Keratinocyte (primary cell): ENCODE measurements around the gene MED12L. TPM values are rescaled to one million over a fixed set of nuclear protein-coding genes. Genes with fewer than 3 reads are reported as not detected.

Experiments
- DNase-seq: peaks from one replicate; pipeline ENCODE4 v3.0.0-alpha.2; 2011; ENCODE audit warnings: low read depth, missing footprints, low spot score
- FAIRE-seq: peaks from 2 replicates; lab custom pipeline; 2011; peaks lifted over from hg19 to GRCh38; lab: Jason Lieb, UNC
- H2AFZ ChIP-seq: 2 replicates; pipeline ENCODE4 v1.6.0; 2012; ENCODE audit warnings: low read length, control low read depth, inconsistent platforms; ENCODE audit not compliant: control insufficient read depth
- H3K27ac ChIP-seq: 2 replicates; pipeline ENCODE4 v1.5.1; 2011; ENCODE audit warnings: low read length; ENCODE audit not compliant: control insufficient read depth, insufficient read depth
- H3K27me3 ChIP-seq: 3 replicates; pipeline ENCODE4 v1.6.0; 2011; ENCODE audit warnings: low read length; ENCODE audit not compliant: control insufficient read depth, insufficient read depth; ENCODE audit errors: extremely low read depth
- H3K36me3 ChIP-seq, 2 experiments: 2 replicates in 1 of 2; 3 replicates in 1 of 2; pipeline ENCODE4 v1.5.1; 2011; ENCODE audit warnings: low read length in 2 of 2, mild to moderate bottlenecking in 1 of 2; ENCODE audit not compliant: control insufficient read depth in 2 of 2, insufficient read depth in 2 of 2; ENCODE audit errors: extremely low read depth in 1 of 2
- H3K4me1 ChIP-seq: 3 replicates; pipeline ENCODE4 v1.5.1; 2011; ENCODE audit warnings: low read length; ENCODE audit not compliant: control insufficient read depth, insufficient read depth; ENCODE audit errors: extremely low read depth
- H3K4me2 ChIP-seq: 3 replicates; pipeline ENCODE4 v1.6.0; 2011; ENCODE audit warnings: low read depth, low read length; ENCODE audit not compliant: control insufficient read depth, insufficient read depth; ENCODE audit errors: extremely low read depth
- H3K4me3 ChIP-seq, 3 experiments: fragments of 200-600 bp in 1 of 3; sonication (generic) in 1 of 3; 2 replicates in 2 of 3; 3 replicates in 1 of 3; pipeline ENCODE4 v1.5.1; 2011 to 2016; ENCODE audit warnings: low read length in 3 of 3, mild to moderate bottlenecking in 3 of 3, control low read depth in 2 of 3, inconsistent platforms in 1 of 3, low read depth in 1 of 3, mixed read lengths in 1 of 3, mixed run types in 1 of 3, moderate library complexity in 1 of 3; ENCODE audit not compliant: control insufficient read depth in 2 of 3, insufficient read depth in 2 of 3; ENCODE audit errors: extremely low read depth in 1 of 3
- H3K79me2 ChIP-seq: 2 replicates; pipeline ENCODE4 v1.6.0; 2012; ENCODE audit warnings: low read length; ENCODE audit not compliant: control insufficient read depth, insufficient read depth
- H3K9ac ChIP-seq: 3 replicates; pipeline ENCODE4 v1.6.0; 2011; ENCODE audit warnings: low read length; ENCODE audit not compliant: control insufficient read depth, insufficient read depth; ENCODE audit errors: extremely low read depth
- H3K9me1 ChIP-seq: 3 replicates; pipeline ENCODE4 v1.6.0; 2011; ENCODE audit warnings: low read length; ENCODE audit not compliant: control insufficient read depth, insufficient read depth; ENCODE audit errors: extremely low read depth
- H3K9me3 ChIP-seq: 2 replicates; pipeline ENCODE4 v1.5.1; 2012; ENCODE audit warnings: low read depth, low read length; ENCODE audit not compliant: control insufficient read depth
- H4K20me1 ChIP-seq: 3 replicates; pipeline ENCODE4 v1.6.0; 2011; ENCODE audit warnings: low read length; ENCODE audit not compliant: control insufficient read depth, insufficient read depth; ENCODE audit errors: extremely low read depth
- EZH2 ChIP-seq: IDR thresholded peaks from one replicate; pipeline ENCODE4 v1.6.1; 2012; ENCODE audit warnings: inconsistent platforms, mild to moderate bottlenecking, low read length, moderate library complexity
- dilution Hi-C: fragments of 300-500 bp; cut with MboI; formaldehyde crosslinking; loops from one replicate; pipeline ENCODE4 v1.7.0; 2020; ENCODE audit warnings: low sequenced_read_pairs; ENCODE audit not compliant: extremely low pct_ligation_motif_present
- polyA plus RNA-seq, 5 experiments: library from polyadenylated mRNA; depleted of rRNA in 3 of 5; stranded (reverse) in 3 of 5; stranded (forward) in 1 of 5; unstranded in 1 of 5; fragments of >200 nt; gene quantifications; 1 replicate in 1 of 5; 2 replicates in 3 of 5; 3 replicates in 1 of 5; pipeline versions ENCODE4 v1.2.1 to v1.2.3, GENCODE V29; 2011 to 2012; ENCODE audit warnings: missing spikeins in 2 of 5, low read depth in 1 of 5, low replicate concordance in 1 of 5
- TF ChIP-seq, protein P1 (sequence below), 3 experiments: IDR thresholded peaks in 1 of 3; conservative IDR thresholded peaks in 1 of 3; optimal IDR thresholded peaks in 1 of 3; 2 replicates in 2 of 3; 3 replicates in 1 of 3; pipeline versions ENCODE3 to v1.5.1; 2011; ENCODE audit warnings: low read length in 3 of 3, mild to moderate bottlenecking in 3 of 3, moderate library complexity in 2 of 3, control low read depth in 1 of 3, inconsistent platforms in 1 of 3; ENCODE audit not compliant: insufficient read depth in 2 of 3; ENCODE audit errors: extremely low read depth in 1 of 3

MED12L gene
- polyA plus RNA-seq, 1 donor (not counting 4 experiments of a cell fraction or from before 2014, with no cell fraction given): 0.04 TPM

GRCh38 chr3:151293127-151293526, 207.7 kb downstream of the MED12L start:
- Histone ChIP-seq H2AFZ (no peak overlapping the region), H3K27me3 (no peaks in the 10 kb centered on the region), H3K4me1 (no peaks in the 10 kb centered on the region), H3K9me1 (no peaks in the 10 kb centered on the region), H4K20me1 (no peaks in the 10 kb centered on the region), H3K4me2 (no peak overlapping the region), H3K79me2 (peaks cover 4% of the 10 kb centered on the region), H3K4me3 (no peak overlapping the region), H3K27ac (no peak overlapping the region), H3K9me3 (no peaks in the 10 kb centered on the region), H3K36me3 (peaks cover 15 to 18% of the 10 kb centered on the region in 2 experiments), H3K9ac (no peak overlapping the region)
- no peak for DNase-seq
- FAIRE-seq: peak; percentile 51
- dilution Hi-C loops: no loop called here
- TF ChIP-seq, protein P1, sequence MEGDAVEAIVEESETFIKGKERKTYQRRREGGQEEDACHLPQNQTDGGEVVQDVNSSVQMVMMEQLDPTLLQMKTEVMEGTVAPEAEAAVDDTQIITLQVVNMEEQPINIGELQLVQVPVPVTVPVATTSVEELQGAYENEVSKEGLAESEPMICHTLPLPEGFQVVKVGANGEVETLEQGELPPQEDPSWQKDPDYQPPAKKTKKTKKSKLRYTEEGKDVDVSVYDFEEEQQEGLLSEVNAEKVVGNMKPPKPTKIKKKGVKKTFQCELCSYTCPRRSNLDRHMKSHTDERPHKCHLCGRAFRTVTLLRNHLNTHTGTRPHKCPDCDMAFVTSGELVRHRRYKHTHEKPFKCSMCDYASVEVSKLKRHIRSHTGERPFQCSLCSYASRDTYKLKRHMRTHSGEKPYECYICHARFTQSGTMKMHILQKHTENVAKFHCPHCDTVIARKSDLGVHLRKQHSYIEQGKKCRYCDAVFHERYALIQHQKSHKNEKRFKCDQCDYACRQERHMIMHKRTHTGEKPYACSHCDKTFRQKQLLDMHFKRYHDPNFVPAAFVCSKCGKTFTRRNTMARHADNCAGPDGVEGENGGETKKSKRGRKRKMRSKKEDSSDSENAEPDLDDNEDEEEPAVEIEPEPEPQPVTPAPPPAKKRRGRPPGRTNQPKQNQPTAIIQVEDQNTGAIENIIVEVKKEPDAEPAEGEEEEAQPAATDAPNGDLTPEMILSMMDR (optimal IDR thresholded peaks at IDR 0.05 in 1 of 3, IDR thresholded peaks at IDR 0.05 in 1 of 3, conservative IDR thresholded peaks at IDR 0.05 in 1 of 3; ENCODE audit: extremely low read depth in 1 of 3, insufficient read depth in 2 of 3, low read length in 3 of 3): no peak
- TF ChIP-seq EZH2: no peak

DNA sequence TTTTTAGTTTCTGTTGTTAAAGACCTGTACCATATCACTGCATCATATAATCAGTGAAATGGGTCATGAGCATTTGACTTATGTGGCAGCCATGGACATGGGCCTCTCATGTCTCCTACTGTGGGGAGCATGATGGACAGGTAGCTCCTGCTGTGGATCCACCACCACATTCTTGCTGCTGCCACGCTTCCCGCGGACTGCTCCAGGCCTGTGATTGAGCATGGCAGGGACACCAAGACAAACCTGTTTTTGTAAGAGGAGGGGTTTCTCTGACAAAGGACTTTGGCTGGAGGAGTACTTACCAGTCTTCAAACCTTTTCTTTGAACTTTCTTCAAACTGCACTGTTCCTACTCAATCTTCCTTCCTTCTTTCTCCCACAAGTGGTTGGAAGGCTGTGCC, 210.8 kb downstream of the MED12L start:
- Histone ChIP-seq H3K9ac (no peak overlapping the region), H3K4me1 (peaks cover 1% of the 10 kb centered on the region), H3K4me2 (no peak overlapping the region), H3K9me1 (no peaks in the 10 kb centered on the region), H3K36me3 (peaks cover 32% of the 10 kb centered on the region in 2 experiments), H4K20me1 (no peaks in the 10 kb centered on the region), H3K9me3 (no peaks in the 10 kb centered on the region), H3K27ac (no peak overlapping the region), H2AFZ (no peak overlapping the region), H3K4me3 (no peak overlapping the region), H3K27me3 (no peaks in the 10 kb centered on the region), H3K79me2 (peaks cover 31% of the 10 kb centered on the region)
- FAIRE-seq (no peak), DNase-seq (no peak)
- TF ChIP-seq EZH2: no peak
- TF ChIP-seq, protein P1 (optimal IDR thresholded peaks at IDR 0.05 in 1 of 3, IDR thresholded peaks at IDR 0.05 in 1 of 3, conservative IDR thresholded peaks at IDR 0.05 in 1 of 3; ENCODE audit: extremely low read depth in 1 of 3, insufficient read depth in 2 of 3, low read length in 3 of 3): no peak
- dilution Hi-C loops: no loop called here
